IMR-90 (cell line): Measurements from ENCODE around the gene DEFB119. TPM values are rescaled to one million over a fixed set of nuclear protein-coding genes. Genes with fewer than 3 reads are reported as not detected.

ENCODE experiments used
- ATAC-seq: fragments of 200-7000 bp; cut with Tn5 transposase; 2 replicates; pipeline ENCODE4 v1.9.1; 2020; ENCODE audit warnings: low read depth, mild to moderate bottlenecking, moderate library complexity
- BruUV-seq: library from RNA; stranded (reverse); fragments of 400-500 nt; replicated peaks from 2 replicates; lab custom pipeline; 2021; lab: Mats Ljungman, UMichigan
- CTCF ChIA-PET: fragments of 300-600 bp; formaldehyde crosslinking; extraction: SDS; loops from one replicate; lab custom pipeline; 2021; ENCODE audit warnings: antibody characterized with exemption; lab: Yijun Ruan, JAX
- POLR2A ChIA-PET: fragments of 300-600 bp; sonication (Branson Sonifier 250); formaldehyde crosslinking; loops from one replicate; lab custom pipeline; 2022; ENCODE audit warnings: antibody characterized with exemption; ENCODE audit not compliant: unreplicated experiment; lab: Charles Lee
- DNase-seq: peaks from one replicate; pipeline ENCODE4 v3.0.0; 2013
- H2AFZ ChIP-seq: replicated peaks from 2 replicates; pipeline ENCODE3; 2013; ENCODE audit warnings: low read length, mild to moderate bottlenecking; ENCODE audit not compliant: poor library complexity
- H2AK5ac ChIP-seq: 2 replicates; pipeline ENCODE4 v1.6.1; 2013; ENCODE audit warnings: low read depth, low read length, inconsistent platforms
- H2AK9ac ChIP-seq: replicated peaks from 2 replicates; pipeline ENCODE3; 2013; ENCODE audit warnings: mild to moderate bottlenecking, low read depth, low read length, moderate library complexity; ENCODE audit not compliant: poor library complexity
- H2BK120ac ChIP-seq: 2 replicates; pipeline ENCODE4 v1.6.1; 2013; ENCODE audit warnings: low read depth, low read length, inconsistent platforms
- H2BK15ac ChIP-seq: 3 replicates; pipeline ENCODE4 v1.6.1; 2013; ENCODE audit warnings: low read depth, low read length, inconsistent platforms
- H2BK20ac ChIP-seq: 2 replicates; pipeline ENCODE4 v1.6.1; 2013; ENCODE audit warnings: low read depth, mild to moderate bottlenecking, inconsistent platforms, low read length, moderate library complexity
- H2BK5ac ChIP-seq: 2 replicates; pipeline ENCODE4 v1.6.1; 2013; ENCODE audit warnings: mild to moderate bottlenecking, low read depth, low read length, inconsistent platforms; ENCODE audit not compliant: poor library complexity, severe bottlenecking
- H3K14ac ChIP-seq: replicated peaks from 2 replicates; pipeline ENCODE4 v1.6.1; 2013; ENCODE audit warnings: low read depth, low read length, inconsistent platforms
- H3K18ac ChIP-seq: 2 replicates; pipeline ENCODE4 v1.6.1; 2013; ENCODE audit warnings: low read depth, low read length, control low read depth
- H3K23ac ChIP-seq: 2 replicates; pipeline ENCODE4 v1.6.1; 2013; ENCODE audit warnings: low read depth, low read length, inconsistent platforms
- H3K27ac ChIP-seq: 2 replicates; pipeline ENCODE4 v1.5.1; 2013; ENCODE audit warnings: mild to moderate bottlenecking, control low read depth, low read length; ENCODE audit not compliant: insufficient read depth
- H3K27me3 ChIP-seq: 2 replicates; pipeline ENCODE4 v1.6.1; 2013; ENCODE audit warnings: low read length; ENCODE audit not compliant: control insufficient read depth, insufficient read depth
- H3K36me3 ChIP-seq: 2 replicates; pipeline ENCODE4 v1.6.1; 2013; ENCODE audit warnings: low read length, mixed read lengths; ENCODE audit not compliant: control insufficient read depth, insufficient read depth
- H3K4ac ChIP-seq: 2 replicates; pipeline ENCODE4 v1.6.1; 2013; ENCODE audit warnings: low read depth, low read length, inconsistent platforms
- H3K4me1 ChIP-seq: 2 replicates; pipeline ENCODE4 v1.6.1; 2013; ENCODE audit warnings: low read length, mixed read lengths; ENCODE audit not compliant: control insufficient read depth, insufficient read depth
- H3K4me2 ChIP-seq: 2 replicates; pipeline ENCODE4 v1.6.1; 2013; ENCODE audit warnings: low read depth, mild to moderate bottlenecking, control low read depth, low read length, moderate library complexity
- H3K4me3 ChIP-seq: 2 replicates; pipeline ENCODE4 v1.5.1; 2013; ENCODE audit warnings: low read depth, mild to moderate bottlenecking, control low read depth, low read length, moderate library complexity; ENCODE audit not compliant: insufficient read depth
- H3K56ac ChIP-seq: 2 replicates; pipeline ENCODE4 v1.6.1; 2013; ENCODE audit warnings: low read length, inconsistent platforms; ENCODE audit not compliant: insufficient read depth; ENCODE audit errors: extremely low read depth
- H3K79me1 ChIP-seq, 2 experiments: 2 replicates each; pipeline ENCODE4 v1.6.1; 2013; ENCODE audit warnings: low read length in 2 of 2, inconsistent platforms in 1 of 2, low read depth in 1 of 2
- H3K9ac ChIP-seq: 2 replicates; pipeline ENCODE4 v1.6.1; 2013; ENCODE audit warnings: low read depth, low read length, control low read depth
- H3K9me1 ChIP-seq: 2 replicates; pipeline ENCODE4 v1.6.1; 2013; ENCODE audit warnings: low read length, inconsistent platforms; ENCODE audit not compliant: insufficient read depth
- H3K9me3 ChIP-seq: 2 replicates; pipeline ENCODE4 v1.6.1; 2013; ENCODE audit warnings: low read length; ENCODE audit not compliant: control insufficient read depth, insufficient read depth
- H4K20me1 ChIP-seq: 2 replicates; pipeline ENCODE4 v1.6.1; 2013; ENCODE audit warnings: low read length, inconsistent platforms; ENCODE audit not compliant: insufficient read depth
- H4K5ac ChIP-seq: 2 replicates; pipeline ENCODE4 v1.6.1; 2013; ENCODE audit warnings: mild to moderate bottlenecking, low read depth, low read length, control low read depth
- H4K8ac ChIP-seq, 2 experiments: 2 replicates each; pipeline ENCODE4 v1.6.1; 2013; ENCODE audit warnings: low read depth in 2 of 2, low read length in 2 of 2, control low read depth in 1 of 2, inconsistent platforms in 1 of 2
- H4K91ac ChIP-seq: 2 replicates; pipeline ENCODE4 v1.6.1; 2013; ENCODE audit warnings: low read depth, low read length, inconsistent platforms; ENCODE audit not compliant: insufficient read depth
- BHLHE40 ChIP-seq: fragments of 150-350 bp; IDR thresholded peaks from 2 replicates; pipeline ENCODE4 v1.6.1; 2016; ENCODE audit warnings: mild to moderate bottlenecking, low read depth, low read length
- CEBPB ChIP-seq: IDR thresholded peaks from 2 replicates; pipeline ENCODE4 v1.6.1; 2012; ENCODE audit warnings: low read depth, low read length, improper control_type of control experiment
- CTCF ChIP-seq: conservative IDR thresholded peaks from 2 replicates; pipeline ENCODE4 v1.5.1; 2012; ENCODE audit warnings: mild to moderate bottlenecking, low read depth, low read length, improper control_type of control experiment
- MAFK ChIP-seq: IDR thresholded peaks from 2 replicates; pipeline ENCODE4 v1.6.1; 2012; ENCODE audit warnings: low read depth, low read length, improper control_type of control experiment
- MAZ ChIP-seq: IDR thresholded peaks from 2 replicates; pipeline ENCODE4 v1.6.1; 2012; ENCODE audit warnings: low read depth, mild to moderate bottlenecking, low read length, improper control_type of control experiment, moderate library complexity, borderline replicate concordance
- MXI1 ChIP-seq: IDR thresholded peaks from 2 replicates; pipeline ENCODE4 v1.6.1; 2012; ENCODE audit warnings: low read depth, mild to moderate bottlenecking, low read length, moderate library complexity, borderline replicate concordance
- NFE2L2 ChIP-seq: fragments of 150-350 bp; IDR thresholded peaks from 2 replicates; pipeline ENCODE4 v1.6.1; 2016; ENCODE audit warnings: low read depth, mild to moderate bottlenecking, low read length
- RCOR1 ChIP-seq: IDR thresholded peaks from 2 replicates; pipeline ENCODE4 v1.6.1; 2012; ENCODE audit warnings: mild to moderate bottlenecking, low read length, improper control_type of control experiment; ENCODE audit not compliant: insufficient replicate concordance
- SMC3 ChIP-seq: fragments of 150-350 bp; IDR thresholded peaks from 2 replicates; pipeline ENCODE4 v1.6.1; 2016; ENCODE audit warnings: low read depth, mild to moderate bottlenecking, antibody characterized with exemption, low read length, moderate library complexity
- USF2 ChIP-seq: fragments of 150-350 bp; IDR thresholded peaks from 2 replicates; pipeline ENCODE4 v1.6.1; 2017; ENCODE audit warnings: mild to moderate bottlenecking, antibody characterized with exemption, low read length, low read depth
- WGBS, 2 experiments: methylation state at CpG; one replicate each; pipeline versions ENCODE4 v1.1.5 to v1.1.7; 2013; ENCODE audit warnings: missing lambda C conversion rate in 2 of 2; ENCODE audit not compliant: insufficient read length in 1 of 2; ENCODE audit errors: extremely low coverage in 2 of 2; 5-methylcytosine and 5-hydroxymethylcytosine counted together
- dilution Hi-C: fragments of 300-500 bp; cut with HindIII; formaldehyde crosslinking; loops from one replicate; pipeline ENCODE4 v1.14.3; 2018; ENCODE audit warnings: low sequenced_read_pairs; ENCODE audit not compliant: unreplicated experiment
- in situ Hi-C: fragments of 300-500 bp; cut with MboI; formaldehyde crosslinking; loops from 3 replicates; pipeline ENCODE4 v1.14.3; 2019; ENCODE audit warnings: low sequenced_read_pairs, inconsistent platforms, mixed read lengths
- intact Hi-C: fragments of 100-400 bp; cut with micrococcal nuclease; formaldehyde crosslinking; loops from 2 replicates; pipeline ENCODE4 v1.10.0; 2022
- polyA plus RNA-seq, 3 experiments: library from polyadenylated mRNA; depleted of rRNA; stranded (reverse); fragments of >200 nt; gene quantifications; 2 replicates each; pipeline ENCODE4 v1.2.3, GENCODE V29; 2012; ENCODE audit warnings: low replicate concordance in 1 of 3
- total RNA-seq: library from RNA; depleted of rRNA; stranded (reverse); fragments of >200 nt; gene quantifications from 2 replicates; pipeline ENCODE4 v1.2.3, GENCODE V29; 2012

DEFB119 gene
- total and polyA plus RNA-seq, 2 of the 4 experiments (the other 2 are of a cell fraction), result not detected

- H3K36me3 ChIP-seq, result no peaks in the 10 kb centered on the region
- no peak overlapping the region for H4K5ac ChIP-seq
- no peaks in the 10 kb centered on the region for H3K27me3 ChIP-seq
- no peaks in the 10 kb centered on the region for H3K9me1 ChIP-seq
- no peak overlapping the region for H3K9ac ChIP-seq
- no peak overlapping the region for H2BK20ac ChIP-seq
- H3K9me3 ChIP-seq, result no peaks in the 10 kb centered on the region; the same call in 1 of the 2 replicates
- DNase-seq, result no peak
- in situ Hi-C loops, result no loop called here
- no TSS peak for BruUV-seq
- H2AFZ ChIP-seq, result no peak overlapping the region
- H2BK120ac ChIP-seq, result no peak overlapping the region
- H3K18ac ChIP-seq, result no peak overlapping the region
- H4K20me1 ChIP-seq, result no peaks in the 10 kb centered on the region
- TF ChIP-seq NFE2L2 (no peak), MAFK (no peak), BHLHE40 (no peak), USF2 (no peak), SMC3 (no peak), MAZ (no peak), CEBPB (no peak), RCOR1 (no peak), CTCF (no peak), MXI1 (no peak)
- 11 to 100% methylated on average over 1 of the region's 3 CpGs for WGBS, 2 experiments
- no peak overlapping the region for H3K4me2 ChIP-seq
- no peaks in the 10 kb centered on the region for H3K79me1 ChIP-seq
- POLR2A ChIA-PET, result no interaction called here
- no peak overlapping the region for H3K27ac ChIP-seq
- H3K56ac ChIP-seq, result no peak overlapping the region
- ATAC-seq, result no peak
- no peak overlapping the region for H2BK5ac ChIP-seq
- no peak overlapping the region for H4K91ac ChIP-seq
- H4K8ac ChIP-seq, result no peak overlapping the region
- no peak overlapping the region for H2AK9ac ChIP-seq
- H3K4me1 ChIP-seq, result no peaks in the 10 kb centered on the region
- no peak overlapping the region for H2AK5ac ChIP-seq
- dilution Hi-C loops, result no loop called here
- CTCF ChIA-PET, result no interaction called here
- H2BK15ac ChIP-seq, result no peak overlapping the region
- no peak overlapping the region for H3K4me3 ChIP-seq
- intact Hi-C loops, result no loop called here
- no peak overlapping the region for H3K4ac ChIP-seq
- H3K23ac ChIP-seq, result no peak overlapping the region
- no peak overlapping the region for H3K14ac ChIP-seq
Measured at GRCh38 chr20:31394900-31395299, 4.5 kb upstream of the DEFB119 start.
